C4-2B (cell line): ENCODE data around the gene CCDC148.
"Not testable (repeated sequence)": the region's sequence is repeated elsewhere in the genome, so short reads cannot be mapped to it uniquely, and the experiment has no call there.

Source experiments
- H3K27ac ChIP-seq: fragments of 450-650 bp; 2 replicates; pipeline ENCODE4 v1.5.1; 2017
- ZFX ChIP-seq: fragments of 450-650 bp; IDR thresholded peaks from 2 replicates; pipeline ENCODE4 v1.6.1; 2017
- TF ChIP-seq, protein P1 (sequence below): fragments of 450-650 bp; conservative IDR thresholded peaks from 2 replicates; pipeline ENCODE4 v1.5.1; 2017; ENCODE audit warnings: mild to moderate bottlenecking

Gene CCDC148

DNA sequence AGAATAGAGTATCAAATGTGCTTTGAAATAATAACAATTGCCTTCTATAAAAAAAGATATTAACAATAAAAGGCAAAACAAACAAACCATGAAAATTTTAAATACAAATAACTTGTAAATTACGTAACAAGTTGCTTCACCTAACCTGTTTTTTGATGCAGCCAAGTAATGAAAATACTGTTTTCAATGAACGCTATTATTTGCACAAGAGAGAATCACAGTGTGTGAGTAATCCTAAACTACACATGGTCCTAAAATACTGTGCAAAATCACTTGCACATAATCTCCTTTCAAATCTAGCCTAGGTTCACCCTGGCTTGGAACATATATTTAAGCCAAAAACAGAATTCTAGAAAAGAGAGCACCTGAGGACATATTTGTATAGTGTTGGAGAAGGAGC, 98.9 kb downstream of the CCDC148 start:
- TF ChIP-seq, protein P1, sequence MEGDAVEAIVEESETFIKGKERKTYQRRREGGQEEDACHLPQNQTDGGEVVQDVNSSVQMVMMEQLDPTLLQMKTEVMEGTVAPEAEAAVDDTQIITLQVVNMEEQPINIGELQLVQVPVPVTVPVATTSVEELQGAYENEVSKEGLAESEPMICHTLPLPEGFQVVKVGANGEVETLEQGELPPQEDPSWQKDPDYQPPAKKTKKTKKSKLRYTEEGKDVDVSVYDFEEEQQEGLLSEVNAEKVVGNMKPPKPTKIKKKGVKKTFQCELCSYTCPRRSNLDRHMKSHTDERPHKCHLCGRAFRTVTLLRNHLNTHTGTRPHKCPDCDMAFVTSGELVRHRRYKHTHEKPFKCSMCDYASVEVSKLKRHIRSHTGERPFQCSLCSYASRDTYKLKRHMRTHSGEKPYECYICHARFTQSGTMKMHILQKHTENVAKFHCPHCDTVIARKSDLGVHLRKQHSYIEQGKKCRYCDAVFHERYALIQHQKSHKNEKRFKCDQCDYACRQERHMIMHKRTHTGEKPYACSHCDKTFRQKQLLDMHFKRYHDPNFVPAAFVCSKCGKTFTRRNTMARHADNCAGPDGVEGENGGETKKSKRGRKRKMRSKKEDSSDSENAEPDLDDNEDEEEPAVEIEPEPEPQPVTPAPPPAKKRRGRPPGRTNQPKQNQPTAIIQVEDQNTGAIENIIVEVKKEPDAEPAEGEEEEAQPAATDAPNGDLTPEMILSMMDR: no peak
- TF ChIP-seq ZFX: no peak
- H3K27ac ChIP-seq: no peak overlapping the region

GRCh38 chr2:158357122-158357521, 99.4 kb downstream of the CCDC148 start:
- TF ChIP-seq, protein P1: no peak
- TF ChIP-seq ZFX: no peak
- H3K27ac ChIP-seq: no peak overlapping the region

- H3K27ac ChIP-seq: not testable (repeated sequence)
Measured at GRCh38 chr2:158351466-158351816, 105.1 kb downstream of the CCDC148 start.

DNA sequence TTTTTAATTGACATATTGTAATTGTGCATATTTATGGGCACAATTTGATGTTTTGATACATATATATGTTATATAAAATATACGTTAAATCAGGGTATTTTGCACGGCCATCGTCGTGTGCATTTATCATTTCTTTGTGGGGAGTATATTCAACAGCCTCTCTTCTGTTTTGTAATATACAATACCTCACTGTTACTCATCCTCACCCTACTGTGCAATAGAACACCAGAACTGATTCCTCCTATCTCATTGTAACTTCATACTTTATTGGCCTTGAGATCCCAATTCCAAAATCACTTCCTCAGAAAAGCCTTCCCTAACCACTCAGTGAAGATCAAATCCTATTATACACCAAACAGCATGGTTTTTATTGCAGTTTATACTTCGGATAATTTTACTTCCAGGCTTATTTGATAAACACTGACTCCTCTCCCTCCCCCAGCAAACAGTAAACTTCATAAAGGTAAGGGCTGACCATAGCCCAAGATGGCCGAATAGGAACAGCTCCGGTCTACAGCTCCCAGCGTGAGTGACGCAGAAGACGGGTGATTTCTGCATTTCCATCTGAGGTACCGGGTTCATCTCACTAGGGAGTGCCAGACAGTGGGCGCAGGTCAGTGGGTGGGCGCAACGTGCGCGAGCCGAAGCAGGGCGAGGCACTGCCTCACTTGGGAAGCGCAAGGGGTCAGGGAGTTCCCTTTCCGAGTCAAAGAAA, 105.6 kb downstream of the CCDC148 start:
- not testable (repeated sequence) for H3K27ac ChIP-seq

GRCh38 chr2:158346032-158346431, 110.5 kb downstream of the CCDC148 start:
- TF ChIP-seq ZFX: no peak
- TF ChIP-seq, protein P1: no peak
- H3K27ac ChIP-seq: no peak overlapping the region

DNA sequence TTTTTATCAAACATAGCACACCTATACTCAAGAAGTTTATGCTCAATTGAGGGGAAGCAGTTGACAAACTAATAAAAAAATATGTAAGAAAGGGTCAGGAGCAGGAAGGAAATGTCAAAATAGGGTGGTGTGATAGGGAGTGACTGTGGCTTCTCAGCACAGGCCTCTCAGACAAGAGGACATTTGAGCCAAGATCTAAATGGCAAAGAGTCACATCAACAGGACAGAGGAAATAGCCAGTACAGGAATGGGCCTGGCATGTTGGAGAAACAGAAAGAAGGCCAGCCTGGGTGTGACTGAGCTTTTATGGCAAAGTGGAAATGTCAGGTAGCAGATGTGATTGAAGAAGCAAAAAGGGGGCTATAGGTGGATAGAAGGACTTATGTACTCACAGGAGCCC, 117.0 kb downstream of the CCDC148 start:
- H3K27ac ChIP-seq: no peak overlapping the region
- TF ChIP-seq ZFX: no peak
- TF ChIP-seq, protein P1: no peak

DNA sequence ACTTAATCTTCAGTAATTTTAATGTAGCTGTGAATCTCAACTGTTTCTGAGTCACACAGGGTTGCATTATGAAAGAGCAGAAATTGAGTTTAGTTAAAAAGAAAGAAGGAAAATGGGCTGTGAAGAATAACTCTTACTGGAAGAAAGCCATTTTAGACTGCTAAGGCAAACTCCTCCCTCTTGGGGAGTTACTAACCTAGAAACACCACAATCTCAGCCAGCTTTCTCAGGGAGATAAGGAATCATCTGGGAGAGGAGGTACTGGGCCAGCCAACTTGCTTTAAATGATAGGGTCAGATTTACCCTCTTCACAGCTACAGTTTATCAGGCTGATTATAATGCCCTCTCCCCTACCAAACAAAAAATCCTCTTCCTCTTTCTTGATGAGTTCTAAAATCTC, 119.5 kb downstream of the CCDC148 start:
- no peak for TF ChIP-seq ZFX
- TF ChIP-seq, protein P1: no peak
- H3K27ac ChIP-seq: no peak overlapping the region

GRCh38 chr2:158331799-158332198, 124.8 kb downstream of the CCDC148 start:
- not testable (repeated sequence) for H3K27ac ChIP-seq

GRCh38 chr2:158325782-158326340, 130.7 kb downstream of the CCDC148 start:
- no peak for TF ChIP-seq ZFX
- TF ChIP-seq, protein P1: no peak
- H3K27ac ChIP-seq: no peak overlapping the region
